GM11168 (cell line): ENCODE measurements around the gene NABP1.
"Not testable (repeated sequence)": the region's sequence is repeated elsewhere in the genome, so short reads cannot be mapped to it uniquely, and the experiment has no call there.

Source experiments
- in situ Hi-C: fragments of 300-500 bp; cut with MboI; formaldehyde crosslinking; loops from one replicate; pipeline ENCODE4 v1.12.0; 2022; ENCODE audit warnings: low sequenced_read_pairs; ENCODE audit not compliant: unreplicated experiment

NABP1 gene

GRCh38 chr2:191677646-191678436, at the start of gene NABP1:
TSS of gene NABP1 (plus strand) at chr2:191678136. CDS start at chr2:191678615, 479 bp downstream.
- in situ Hi-C loops, result loop anchor here (25.0 kb wide), 1 partner anchor 516 kb away; the partner anchor contains the start of gene STAT4

- in situ Hi-C loops, result no loop called here
These were observed 48.9 kb upstream of the NABP1 start for GRCh38 chr2:191629001-191629453.

- in situ Hi-C loops, result no loop called here
These were observed 47.8 kb upstream of the NABP1 start for GRCh38 chr2:191629976-191630712.

GRCh38 chr2:191631754-191632153, 46.2 kb upstream of the NABP1 start:
- in situ Hi-C loops, result no loop called here

- in situ Hi-C loops, result no loop called here
These were observed 45.5 kb upstream of the NABP1 start for GRCh38 chr2:191632426-191632825.

- in situ Hi-C loops, result no loop called here
These were observed 43.1 kb upstream of the NABP1 start for GRCh38 chr2:191634791-191635190.

- in situ Hi-C loops, result no loop called here
These were observed 42.4 kb upstream of the NABP1 start for GRCh38 chr2:191635333-191636234.

GRCh38 chr2:191636235-191636543, 41.7 kb upstream of the NABP1 start:
- in situ Hi-C loops, result no loop called here

GRCh38 chr2:191636586-191636985, 41.4 kb upstream of the NABP1 start:
- in situ Hi-C loops, result no loop called here

GRCh38 chr2:191637182-191638078, 40.5 kb upstream of the NABP1 start:
- in situ Hi-C loops, result no loop called here

GRCh38 chr2:191638079-191638801, 39.7 kb upstream of the NABP1 start:
- in situ Hi-C loops, result no loop called here

- in situ Hi-C loops, result no loop called here
These were observed 39.1 kb upstream of the NABP1 start for GRCh38 chr2:191638802-191639172.

GRCh38 chr2:191641609-191642008, 36.3 kb upstream of the NABP1 start:
- in situ Hi-C loops, result no loop called here

GRCh38 chr2:191642541-191642940, 35.4 kb upstream of the NABP1 start:
- in situ Hi-C loops, result no loop called here

- in situ Hi-C loops, result no loop called here
These were observed 34.5 kb upstream of the NABP1 start for GRCh38 chr2:191643429-191643828.

- in situ Hi-C loops, result not testable (repeated sequence)
These were observed 33.3 kb upstream of the NABP1 start for GRCh38 chr2:191644613-191645012.

GRCh38 chr2:191645032-191645431, 32.9 kb upstream of the NABP1 start:
- in situ Hi-C loops, result no loop called here

GRCh38 chr2:191645434-191646162, 32.3 kb upstream of the NABP1 start:
- in situ Hi-C loops, result no loop called here
